HL-60/S4 (cell line): ENCODE data around the gene EGLN2.
"Not testable (repeated sequence)": the region's sequence is repeated elsewhere in the genome, so short reads cannot be mapped to it uniquely, and the experiment has no call there.

Experiments
- in situ Hi-C: fragments of 300-500 bp; cut with MboI; formaldehyde crosslinking; loops from 2 replicates; pipeline ENCODE4 v1.14.3; 2022; ENCODE audit warnings: low sequenced_read_pairs

EGLN2 gene

GRCh38 chr19:40813182-40813581 is 14.2 kb downstream of the EGLN2 start:
- in situ Hi-C loops, result loop anchor here (25.0 kb wide), 1 partner anchor 324 kb away; no protein-coding TSS in a partner anchor

- in situ Hi-C loops, result loop anchor here (25.0 kb wide), 1 partner anchor 322 kb away; no protein-coding TSS in a partner anchor
Measured at GRCh38 chr19:40815223-40815622, 16.2 kb downstream of the EGLN2 start.

GRCh38 chr19:40818480-40819399 is 19.7 kb downstream of the EGLN2 start:
- in situ Hi-C loops, result loop anchor here (25.0 kb wide), 1 partner anchor 319 kb away; no protein-coding TSS in a partner anchor

- in situ Hi-C loops, result loop anchor here (25.0 kb wide), 1 partner anchor 318 kb away; no protein-coding TSS in a partner anchor
Measured at GRCh38 chr19:40819479-40820234, 20.7 kb downstream of the EGLN2 start.

GRCh38 chr19:40822161-40822560 is 23.2 kb downstream of the EGLN2 start:
- in situ Hi-C loops, result loop anchor here (25.0 kb wide), 1 partner anchor 315 kb away; no protein-coding TSS in a partner anchor

- in situ Hi-C loops, result loop anchor here (25.0 kb wide), 1 partner anchor 314 kb away; no protein-coding TSS in a partner anchor
Measured at GRCh38 chr19:40822704-40823553, 23.9 kb downstream of the EGLN2 start.

GRCh38 chr19:40824916-40825315 is 25.9 kb downstream of the EGLN2 start:
- in situ Hi-C loops, result loop anchor here (25.0 kb wide), 1 partner anchor 312 kb away; no protein-coding TSS in a partner anchor

GRCh38 chr19:40825460-40826095 is 26.6 kb downstream of the EGLN2 start:
- in situ Hi-C loops, result not testable (repeated sequence)

GRCh38 chr19:40826312-40826698 is 27.3 kb downstream of the EGLN2 start:
- in situ Hi-C loops, result not testable (repeated sequence)

GRCh38 chr19:40826699-40827385 is 27.9 kb downstream of the EGLN2 start:
- in situ Hi-C loops, result not testable (repeated sequence)

- in situ Hi-C loops, result no loop called here
Measured at GRCh38 chr19:40827386-40828247, 28.6 kb downstream of the EGLN2 start.

GRCh38 chr19:40829205-40829604 is 30.2 kb downstream of the EGLN2 start:
- in situ Hi-C loops, result no loop called here

- in situ Hi-C loops, result not testable (repeated sequence)
Measured at GRCh38 chr19:40830741-40831140, 31.8 kb downstream of the EGLN2 start.

GRCh38 chr19:40831502-40832430 is 32.8 kb downstream of the EGLN2 start:
- in situ Hi-C loops, result no loop called here

GRCh38 chr19:40832431-40832790 is 33.4 kb downstream of the EGLN2 start:
- in situ Hi-C loops, result not testable (repeated sequence)

GRCh38 chr19:40833728-40834533 is 34.9 kb downstream of the EGLN2 start:
- in situ Hi-C loops, result not testable (repeated sequence)
